Hepatic stellate cell (primary cell): ENCODE data around the gene MPLKIP.
"Not testable (repeated sequence)": the region's sequence is repeated elsewhere in the genome, so short reads cannot be mapped to it uniquely, and the experiment has no call there.

Experiments
- DNase-seq: peaks from one replicate; pipeline ENCODE4 v3.0.0; 2011; ENCODE audit warnings: low spot score

Gene MPLKIP

GRCh38 chr7:40134428-40135316 lies at the start of gene MPLKIP, which contains the start of gene SUGCT:
MPLKIP (minus strand) TSS chr7:40134622; CDS start chr7:40134567, 55 bp downstream.
SUGCT (plus strand) TSS chr7:40135005.
- peak; percentile 85 for DNase-seq

- no peak for DNase-seq
Observed at GRCh38 chr7:40182452-40182851, 48.0 kb upstream of the MPLKIP start.

DNA sequence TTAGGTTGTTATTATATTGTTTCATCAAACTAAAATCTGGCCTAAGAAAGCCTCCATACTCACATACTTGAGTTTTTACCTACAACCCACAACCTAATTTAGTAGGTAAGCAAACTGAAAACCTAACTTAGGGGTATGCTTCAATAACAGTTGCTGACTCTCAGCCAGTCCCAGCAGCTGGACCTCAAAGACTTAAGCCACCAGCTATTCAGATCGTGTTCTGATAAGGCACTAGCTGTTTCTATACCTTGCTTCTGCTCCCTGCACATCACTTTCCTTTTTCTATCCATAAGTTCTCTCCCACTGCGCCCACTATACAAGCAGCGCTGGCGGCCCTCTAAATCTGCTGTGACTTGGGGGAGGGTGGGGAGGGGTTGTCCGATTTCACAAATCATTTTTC lies 42.6 kb upstream of the MPLKIP start:
- DNase-seq = no peak

DNA sequence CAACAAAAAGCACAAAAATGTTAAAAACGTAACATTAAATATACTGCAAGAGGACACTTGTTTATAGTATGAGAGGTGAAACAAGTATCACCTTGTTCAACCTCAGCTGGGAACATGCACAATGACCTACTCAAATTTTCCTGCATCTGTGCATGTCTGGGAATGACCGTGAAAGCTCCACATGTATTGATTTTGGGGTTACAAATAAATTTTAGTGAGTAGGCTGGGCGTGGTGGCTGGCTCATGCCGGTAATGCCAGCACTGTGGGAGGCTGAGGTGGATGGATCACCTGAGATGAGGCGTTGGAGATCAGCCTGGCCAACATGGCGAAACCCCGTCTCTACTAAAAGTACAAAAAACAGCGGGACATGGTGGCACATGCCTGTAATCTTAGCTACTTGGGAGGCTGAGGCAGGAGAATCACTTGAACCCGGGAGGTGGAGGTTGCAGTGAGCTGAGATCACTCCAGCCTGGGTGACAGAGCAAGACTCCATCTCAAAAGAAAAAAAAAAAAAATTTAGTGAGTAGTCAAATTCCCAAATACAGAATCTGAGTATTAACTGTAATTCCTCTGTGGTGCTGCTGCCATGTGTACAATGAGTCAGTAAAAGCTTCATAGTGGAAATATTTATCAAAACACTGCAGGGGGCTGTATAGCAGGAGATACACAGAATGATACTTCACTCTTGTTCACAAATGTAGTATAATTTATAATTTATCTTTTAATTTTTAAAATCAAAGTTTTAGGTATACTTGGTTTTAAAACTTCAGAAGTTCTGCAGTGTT lies 41.5 kb upstream of the MPLKIP start:
- no peak for DNase-seq

GRCh38 chr7:40175256-40175655 lies 40.8 kb upstream of the MPLKIP start:
- not testable (repeated sequence) for DNase-seq

GRCh38 chr7:40173121-40173520 lies 38.7 kb upstream of the MPLKIP start:
- DNase-seq = not testable (repeated sequence)

GRCh38 chr7:40168266-40168665 lies 33.8 kb upstream of the MPLKIP start:
- DNase-seq = not testable (repeated sequence)

DNA sequence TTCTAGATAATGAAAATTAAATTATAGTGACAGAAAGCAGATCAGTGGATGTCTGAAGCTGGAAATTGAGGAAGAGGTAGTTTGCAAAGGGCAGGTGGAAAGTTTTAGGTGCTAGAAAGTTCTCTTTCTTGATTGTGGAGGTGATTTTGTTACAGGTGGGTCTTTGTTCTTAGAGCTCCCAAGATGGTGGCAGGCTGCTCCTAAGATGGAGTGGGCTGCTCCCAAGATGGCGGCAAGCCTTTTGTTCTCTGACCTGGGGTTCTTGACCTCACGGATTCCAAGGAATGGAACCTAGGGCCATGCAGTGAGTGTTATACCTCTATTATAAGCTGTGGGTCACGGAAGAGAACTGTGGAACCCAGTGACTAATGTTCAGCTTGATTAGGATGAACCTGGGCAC lies 32.9 kb upstream of the MPLKIP start:
- no peak for DNase-seq

- DNase-seq = no peak
Observed at GRCh38 chr7:40165216-40165615, 30.8 kb upstream of the MPLKIP start.

DNA sequence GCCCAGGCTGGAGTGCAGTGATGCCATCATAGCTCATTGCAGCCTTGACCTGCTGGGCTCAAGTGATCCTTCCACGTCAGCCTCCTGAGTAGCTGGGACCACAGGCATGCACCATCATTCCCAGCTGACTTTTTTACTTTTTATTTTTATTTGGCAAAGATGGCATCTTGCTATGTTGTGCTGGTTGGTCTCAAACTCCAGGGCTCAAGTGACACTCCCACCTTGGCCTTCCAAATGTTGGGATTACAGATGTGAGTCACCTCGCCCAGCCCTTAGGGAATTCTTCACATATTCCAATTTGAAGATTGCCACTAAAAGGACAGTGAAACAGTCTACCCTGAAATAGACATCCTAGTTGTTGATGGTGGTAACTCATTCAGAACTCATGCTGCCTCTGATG lies 28.1 kb upstream of the MPLKIP start:
- DNase-seq = no peak

GRCh38 chr7:40156988-40157387 lies 22.6 kb upstream of the MPLKIP start:
- no peak for DNase-seq

GRCh38 chr7:40151504-40151903 lies 17.1 kb upstream of the MPLKIP start:
- no peak for DNase-seq

DNA sequence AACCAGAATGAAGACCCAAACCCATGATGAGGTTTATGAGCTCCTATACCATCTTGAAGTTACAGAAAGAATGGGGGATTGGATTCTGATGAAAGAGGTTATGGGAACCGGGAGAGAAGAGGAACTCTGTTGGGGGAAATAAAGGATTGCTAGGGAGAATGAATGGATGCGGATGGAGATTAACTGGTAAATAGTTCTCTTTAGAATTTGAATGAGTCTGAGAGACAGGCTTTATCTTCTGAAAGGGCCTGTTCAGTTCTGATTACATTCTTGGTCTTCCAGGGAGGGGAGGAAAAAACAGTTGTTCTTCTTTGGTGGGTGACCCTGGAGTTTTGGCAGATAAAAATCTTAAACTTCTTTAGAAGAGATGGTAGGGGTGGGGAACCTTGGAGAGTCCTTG lies 14.2 kb upstream of the MPLKIP start:
- DNase-seq = no peak

DNA sequence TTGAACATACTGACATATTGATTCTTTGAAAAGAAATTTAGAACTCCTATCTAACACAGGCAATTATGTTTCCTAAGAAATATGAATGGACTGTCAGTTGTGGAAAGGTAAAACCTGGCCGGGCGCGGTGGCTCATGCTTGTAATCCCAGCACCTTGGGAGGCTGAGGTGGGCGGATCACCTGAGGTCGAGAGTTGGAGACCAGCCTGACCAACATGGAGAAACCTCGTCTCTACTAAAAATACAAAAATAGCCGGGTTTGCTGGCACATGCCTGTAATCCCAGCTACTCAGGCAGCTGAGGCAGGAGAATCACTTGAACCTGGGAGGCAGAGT lies 13.8 kb upstream of the MPLKIP start:
- not testable (repeated sequence) for DNase-seq

GRCh38 chr7:40147371-40148246 lies 13.2 kb upstream of the MPLKIP start:
- DNase-seq = no peak

GRCh38 chr7:40145596-40146130 lies 11.2 kb upstream of the MPLKIP start:
- not testable (repeated sequence) for DNase-seq

GRCh38 chr7:40141916-40142315 lies 7.5 kb upstream of the MPLKIP start:
- DNase-seq = not testable (repeated sequence)

- not testable (repeated sequence) for DNase-seq
Observed at GRCh38 chr7:40139891-40140290, 5.5 kb upstream of the MPLKIP start.

DNA sequence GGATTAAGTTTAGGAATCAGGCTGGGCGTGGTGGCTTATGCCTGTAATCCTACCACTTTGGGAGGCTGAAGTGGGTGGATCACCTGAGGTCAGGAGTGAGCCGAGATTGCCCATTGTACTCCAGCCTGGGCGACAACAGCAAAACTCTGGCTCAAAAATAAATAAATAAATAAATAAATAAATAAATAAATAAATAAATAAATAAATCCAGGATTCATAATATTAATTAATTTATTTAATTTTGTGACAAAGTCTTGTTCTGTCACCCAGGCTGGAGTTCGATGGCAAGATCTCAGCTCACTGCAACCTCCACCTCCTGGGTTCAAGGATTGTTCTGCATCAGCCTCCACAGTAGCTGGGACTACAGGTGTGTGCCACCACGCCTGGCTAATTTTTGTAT lies 4.6 kb upstream of the MPLKIP start:
- no peak for DNase-seq

DNA sequence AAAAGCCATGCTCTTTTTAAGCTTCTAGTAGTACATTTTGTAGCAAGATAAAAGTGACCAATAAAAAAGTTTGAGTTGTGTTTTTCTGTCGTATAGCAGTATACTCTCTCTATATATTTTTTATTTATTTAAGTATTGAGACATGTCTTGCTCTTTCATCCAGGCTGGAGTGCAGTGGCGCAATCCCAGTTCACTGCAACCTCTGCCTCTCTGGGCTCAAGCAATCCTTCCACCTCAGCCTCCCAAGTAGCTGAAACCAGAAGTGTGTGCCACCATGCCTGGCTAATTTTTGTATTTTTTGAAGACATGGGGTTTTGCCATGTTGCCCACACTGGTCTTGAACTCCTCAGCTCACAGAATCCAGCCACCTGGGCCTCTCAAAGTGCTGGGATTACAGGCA lies 3.1 kb upstream of the MPLKIP start:
- DNase-seq = no peak

DNA sequence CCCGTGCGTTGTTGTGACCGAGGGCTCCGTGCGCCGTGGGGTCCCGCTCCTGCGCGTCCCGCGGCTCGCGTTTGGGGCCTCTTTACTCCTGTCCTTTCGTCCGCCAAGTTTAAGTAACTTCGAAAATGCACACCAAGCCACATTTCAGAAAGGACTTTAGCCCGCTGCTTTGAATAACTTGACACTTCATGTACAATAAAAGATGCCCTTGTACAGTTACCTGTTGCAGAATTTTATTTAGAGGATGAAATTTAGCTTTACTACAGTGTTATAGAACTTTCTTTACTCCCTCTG lies 842 bp upstream of the MPLKIP start:
- no peak for DNase-seq
